Skeletal muscle satellite cell (primary cell): Measurements from ENCODE around the gene MFN2.

Experiments used
- H3K27me3 ChIP-seq: 2 replicates; pipeline ENCODE4 v1.7.0; 2013; ENCODE audit warnings: low read length; ENCODE audit not compliant: control insufficient read depth, insufficient read depth
- H3K36me3 ChIP-seq: 2 replicates; pipeline ENCODE4 v1.7.0; 2013; ENCODE audit warnings: mild to moderate bottlenecking, control low read depth, low read length; ENCODE audit not compliant: insufficient read depth
- H3K4me1 ChIP-seq: 2 replicates; pipeline ENCODE4 v1.7.0; 2013; ENCODE audit warnings: low read length; ENCODE audit not compliant: control insufficient read depth, insufficient read depth
- H3K4me2 ChIP-seq: 2 replicates; pipeline ENCODE4 v1.7.0; 2013; ENCODE audit warnings: mild to moderate bottlenecking, low read length
- H3K4me3 ChIP-seq: 2 replicates; pipeline ENCODE4 v1.7.0; 2013; ENCODE audit warnings: low read length
- H3K9ac ChIP-seq: 2 replicates; pipeline ENCODE4 v1.7.0; 2013; ENCODE audit warnings: mild to moderate bottlenecking, low read depth, low read length, moderate library complexity
- H3K9me3 ChIP-seq: replicated peaks from 2 replicates; pipeline ENCODE4 v1.7.0; 2013; ENCODE audit warnings: mild to moderate bottlenecking, control low read depth, low read length

MFN2 gene

GRCh38 chr1:11984576-11984975 is 4.3 kb downstream of the MFN2 start:
- Histone ChIP-seq H3K4me3 (no peak overlapping the region), H3K9ac (no peak overlapping the region), H3K36me3 (peaks cover 36% of the 10 kb centered on the region), H3K9me3 (no peaks in the 10 kb centered on the region), H3K27me3 (no peaks in the 10 kb centered on the region), H3K4me2 (no peak overlapping the region), H3K4me1 (peaks cover 12% of the 10 kb centered on the region)

GRCh38 chr1:11985171-11985570 is 4.9 kb downstream of the MFN2 start:
- H3K9ac ChIP-seq: no peak overlapping the region
- no peaks in the 10 kb centered on the region for H3K27me3 ChIP-seq
- H3K4me1 ChIP-seq: peaks cover 11% of the 10 kb centered on the region
- H3K36me3 ChIP-seq: peaks cover 42% of the 10 kb centered on the region
- H3K9me3 ChIP-seq: no peaks in the 10 kb centered on the region
- no peak overlapping the region for H3K4me3 ChIP-seq
- no peak overlapping the region for H3K4me2 ChIP-seq

- no peak overlapping the region for H3K4me2 ChIP-seq
- no peaks in the 10 kb centered on the region for H3K9me3 ChIP-seq
- no peak overlapping the region for H3K4me3 ChIP-seq
- H3K4me1 ChIP-seq: peaks cover 10% of the 10 kb centered on the region
- H3K27me3 ChIP-seq: no peaks in the 10 kb centered on the region
- peaks cover 49% of the 10 kb centered on the region for H3K36me3 ChIP-seq
- H3K9ac ChIP-seq: no peak overlapping the region
Observed at GRCh38 chr1:11985851-11986250, 5.6 kb downstream of the MFN2 start.

GRCh38 chr1:11989669-11990068 is 9.4 kb downstream of the MFN2 start:
- H3K27me3 ChIP-seq: no peaks in the 10 kb centered on the region
- H3K9me3 ChIP-seq: no peaks in the 10 kb centered on the region
- no peaks in the 10 kb centered on the region for H3K4me1 ChIP-seq
- peaks cover 55% of the 10 kb centered on the region for H3K36me3 ChIP-seq
- no peak overlapping the region for H3K4me3 ChIP-seq
- H3K4me2 ChIP-seq: no peak overlapping the region
- no peak overlapping the region for H3K9ac ChIP-seq

- H3K4me2 ChIP-seq: no peak overlapping the region
- peaks cover 56% of the 10 kb centered on the region for H3K36me3 ChIP-seq
- no peak overlapping the region for H3K9ac ChIP-seq
Observed at GRCh38 chr1:11990303-11991032, 10.2 kb downstream of the MFN2 start.

GRCh38 chr1:11991969-11992676 is 11.9 kb downstream of the MFN2 start:
- H3K27me3 ChIP-seq: no peaks in the 10 kb centered on the region
- no peaks in the 10 kb centered on the region for H3K9me3 ChIP-seq
- H3K4me3 ChIP-seq: no peak overlapping the region
- no peaks in the 10 kb centered on the region for H3K4me1 ChIP-seq
- no peak overlapping the region for H3K9ac ChIP-seq
- peaks cover 58% of the 10 kb centered on the region for H3K36me3 ChIP-seq
- H3K4me2 ChIP-seq: no peak overlapping the region

More at GRCh38 chr1:11990303-11991032, 10.2 kb downstream of the MFN2 start:
- Histone ChIP-seq H3K27me3 (no peaks in the 10 kb centered on the region), H3K4me3 (no peak overlapping the region), H3K4me1 (no peaks in the 10 kb centered on the region), H3K9me3 (no peaks in the 10 kb centered on the region)

GRCh38 chr1:11997081-11997850 is 17.0 kb downstream of the MFN2 start:
- Histone ChIP-seq H3K27me3 (no peaks in the 10 kb centered on the region), H3K36me3 (peaks cover 64% of the 10 kb centered on the region), H3K4me2 (no peak overlapping the region), H3K9me3 (no peaks in the 10 kb centered on the region), H3K4me1 (peaks cover 6% of the 10 kb centered on the region), H3K9ac (no peak overlapping the region), H3K4me3 (no peak overlapping the region)

- no peaks in the 10 kb centered on the region for H3K9me3 ChIP-seq
- peaks cover 6% of the 10 kb centered on the region for H3K4me1 ChIP-seq
- H3K27me3 ChIP-seq: no peaks in the 10 kb centered on the region
- no peak overlapping the region for H3K4me2 ChIP-seq
- no peak overlapping the region for H3K9ac ChIP-seq
- peaks cover 66% of the 10 kb centered on the region for H3K36me3 ChIP-seq
- no peak overlapping the region for H3K4me3 ChIP-seq
Observed at GRCh38 chr1:11998636-11999035, 18.4 kb downstream of the MFN2 start.

GRCh38 chr1:11999236-11999635 is 19.0 kb downstream of the MFN2 start:
- Histone ChIP-seq H3K9me3 (no peaks in the 10 kb centered on the region), H3K9ac (no peak overlapping the region), H3K27me3 (no peaks in the 10 kb centered on the region), H3K4me1 (peaks cover 6% of the 10 kb centered on the region), H3K4me2 (no peak overlapping the region), H3K36me3 (peaks cover 68% of the 10 kb centered on the region), H3K4me3 (no peak overlapping the region)

- Histone ChIP-seq H3K36me3 (peaks cover 77% of the 10 kb centered on the region), H3K4me3 (no peak overlapping the region), H3K9ac (no peak overlapping the region), H3K9me3 (no peaks in the 10 kb centered on the region), H3K4me1 (peaks cover 6% of the 10 kb centered on the region), H3K27me3 (no peaks in the 10 kb centered on the region), H3K4me2 (no peak overlapping the region)
Observed at GRCh38 chr1:12001249-12001917, 21.1 kb downstream of the MFN2 start.

- Histone ChIP-seq H3K4me3 (no peak overlapping the region), H3K9ac (no peak overlapping the region), H3K4me1 (peaks cover 6% of the 10 kb centered on the region), H3K4me2 (no peak overlapping the region), H3K9me3 (no peaks in the 10 kb centered on the region), H3K27me3 (no peaks in the 10 kb centered on the region), H3K36me3 (peaks cover 81% of the 10 kb centered on the region)
Observed at GRCh38 chr1:12001996-12002493, 21.8 kb downstream of the MFN2 start.
